GM21528 (cell line): ENCODE data around the gene LYST.
"Not testable (repeated sequence)": the region's sequence is repeated elsewhere in the genome, so short reads cannot be mapped to it uniquely, and the experiment has no call there.

Experiments used
- ATAC-seq: cut with Tn5 transposase; IDR thresholded peaks from one replicate; pipeline ENCODE4 v1.9.1; 2021; ENCODE audit warnings: mild to moderate bottlenecking, moderate library complexity; ENCODE audit not compliant: unreplicated experiment, low FRiP score

LYST gene

DNA sequence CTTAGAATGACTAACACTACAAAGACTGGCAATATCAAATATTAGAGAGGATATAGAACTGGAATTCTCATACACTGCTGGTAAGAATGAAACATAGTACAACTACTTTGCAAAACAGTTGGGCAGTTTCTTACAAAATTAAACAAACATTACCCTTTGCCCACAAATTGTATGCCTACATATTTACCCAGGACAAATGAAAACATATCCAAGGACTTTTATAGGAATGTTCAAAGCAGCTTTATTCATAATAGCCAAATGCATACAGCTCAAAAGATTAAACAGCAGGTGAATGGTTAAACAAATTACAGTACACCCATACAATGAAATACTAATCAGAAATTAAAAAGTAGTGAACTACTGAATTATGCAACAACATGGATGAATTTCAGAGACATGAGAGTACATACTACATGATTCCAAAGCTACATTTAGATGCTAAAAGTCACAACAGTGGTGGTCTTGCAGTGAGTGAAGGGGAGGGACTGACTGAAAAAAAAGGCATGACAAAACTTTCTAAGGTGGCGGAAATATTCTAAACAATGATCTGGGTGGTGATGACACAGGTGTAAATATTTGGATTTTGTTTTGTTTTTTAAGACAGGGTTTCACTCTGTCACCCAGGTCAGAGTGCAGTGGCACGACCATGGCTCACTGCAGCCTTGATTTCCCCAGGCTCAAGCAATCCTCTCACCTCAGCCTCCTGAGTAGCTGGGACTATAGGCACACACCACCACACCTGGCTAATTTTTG, 40.4 kb downstream of the LYST start:
- ATAC-seq: no peak

DNA sequence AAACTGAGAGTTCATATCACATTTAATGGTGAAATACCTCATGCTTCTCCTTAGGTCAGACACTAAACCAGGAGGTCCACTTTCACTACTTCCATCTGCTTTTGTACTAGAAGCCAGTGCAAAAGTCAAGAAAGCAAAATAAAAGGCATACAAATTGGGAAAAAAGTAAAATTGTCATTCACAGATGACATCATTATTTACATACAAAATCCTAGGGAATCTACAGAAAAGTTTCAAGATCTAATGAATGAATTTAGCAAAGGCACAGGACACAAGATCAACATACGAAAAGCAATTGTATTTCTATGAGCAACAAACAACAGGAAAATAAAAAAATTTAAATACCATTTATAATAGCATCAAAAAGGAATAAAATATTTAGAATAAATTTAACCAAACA, 41.5 kb downstream of the LYST start:
- ATAC-seq: no peak

DNA sequence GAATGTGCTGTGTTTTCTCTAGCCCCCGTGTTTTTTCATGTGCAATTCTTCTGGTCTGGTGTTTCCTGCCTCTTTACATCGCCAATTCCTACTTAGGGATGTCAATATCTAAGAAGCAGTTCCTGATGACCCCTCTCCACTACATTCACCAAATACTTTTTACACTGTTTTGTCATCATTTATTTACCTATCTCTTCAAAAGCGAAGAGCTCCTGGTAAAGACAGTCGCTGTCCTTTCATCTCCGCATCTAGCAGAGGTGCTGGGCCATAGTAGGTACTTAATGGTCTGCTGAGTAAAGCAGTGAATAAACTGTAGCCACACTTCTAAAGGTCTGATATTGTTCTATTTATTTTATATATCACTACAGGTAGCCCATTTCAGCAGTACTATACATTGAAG, 43.0 kb downstream of the LYST start:
- no peak for ATAC-seq

DNA sequence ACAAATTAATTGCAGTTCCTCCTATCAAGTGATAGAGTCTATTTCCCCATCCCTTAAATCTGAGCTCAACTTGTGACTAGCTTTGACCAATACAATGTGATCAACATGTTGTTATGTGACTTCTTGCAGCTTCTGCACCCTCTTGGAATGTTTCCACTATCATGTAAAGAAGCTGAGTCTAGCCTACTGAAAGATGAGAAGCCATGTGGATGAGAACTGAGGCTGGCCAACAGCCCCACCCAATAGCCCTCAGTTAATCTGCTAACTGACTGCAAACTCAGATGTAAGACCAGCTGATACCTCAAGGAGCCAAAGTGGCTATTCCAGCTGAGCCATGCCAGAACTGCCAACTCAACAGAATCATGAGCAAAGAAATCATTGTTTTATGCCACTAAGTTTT, 44.0 kb downstream of the LYST start:
- no peak for ATAC-seq

DNA sequence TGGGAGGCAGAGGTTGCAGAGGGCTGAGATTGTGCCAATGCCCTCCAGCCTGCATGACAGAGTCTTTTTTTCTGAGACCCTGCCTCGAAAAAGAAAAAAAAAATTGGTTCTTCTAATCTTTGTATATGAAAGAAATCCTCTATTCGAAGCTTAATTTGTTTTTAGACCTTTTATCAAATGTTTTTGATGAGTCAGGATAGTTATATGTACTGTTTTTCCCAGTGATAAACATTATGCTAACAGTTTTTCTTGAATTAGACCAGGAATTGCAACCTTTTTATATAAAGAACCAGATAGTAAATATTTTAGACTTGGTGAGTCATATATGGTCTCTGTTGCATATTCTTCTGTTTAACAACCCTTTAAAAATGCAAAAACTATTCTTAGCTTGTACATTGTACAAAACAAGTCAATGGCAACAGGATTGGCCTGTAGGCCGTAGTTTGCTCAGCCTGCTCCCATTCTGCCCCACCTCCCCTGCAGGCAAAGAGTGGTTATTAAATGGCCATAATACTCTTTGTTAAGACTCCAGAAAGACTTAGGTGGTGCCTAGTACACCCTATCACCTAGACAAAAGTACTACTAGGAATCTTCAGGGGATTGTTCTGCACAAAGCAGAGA, 45.2 kb downstream of the LYST start:
- no peak for ATAC-seq

DNA sequence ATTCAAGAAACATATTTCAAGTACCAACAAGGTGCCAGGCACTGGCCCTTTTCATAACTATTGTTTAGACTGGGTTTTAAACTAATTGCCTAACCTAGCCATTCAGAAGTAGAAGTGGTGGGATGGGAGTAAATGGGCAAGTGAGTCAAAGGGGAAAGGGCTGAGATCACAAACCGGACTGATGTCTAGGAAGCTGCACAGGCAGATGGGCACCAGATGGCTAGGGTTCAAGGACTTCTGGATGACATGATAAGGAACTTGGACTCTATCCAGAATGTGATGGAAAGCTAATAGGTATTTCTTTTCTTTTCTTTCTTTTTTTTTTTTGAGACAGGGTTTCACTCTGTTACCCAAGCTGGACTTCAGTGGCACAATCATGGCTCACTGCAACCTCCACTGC, 46.6 kb downstream of the LYST start:
- ATAC-seq: no peak

DNA sequence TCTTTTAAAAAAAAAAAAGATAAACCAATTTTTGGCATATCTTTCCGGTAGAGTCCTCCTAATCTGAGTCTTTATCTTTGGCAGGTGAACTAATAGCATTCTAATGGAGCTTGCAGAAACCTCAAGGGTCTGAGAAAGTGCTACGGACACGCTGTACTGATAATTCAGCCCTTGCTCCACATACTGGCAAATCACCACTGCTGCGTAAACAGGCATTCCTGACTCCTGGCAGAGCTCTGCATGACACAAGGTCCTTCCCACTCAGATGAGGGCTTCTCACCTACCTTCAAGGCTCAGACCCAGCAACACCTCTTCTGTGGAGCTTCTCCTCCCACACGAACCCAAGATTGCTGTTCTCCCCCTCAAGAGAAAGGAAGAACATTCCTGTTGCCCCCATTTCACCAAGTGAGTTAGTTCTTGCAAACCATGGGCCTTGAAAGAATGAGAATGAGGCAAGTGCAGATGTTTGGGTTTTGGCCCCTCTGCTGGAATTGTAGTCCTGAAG, 48.0 kb downstream of the LYST start:
- no peak for ATAC-seq

DNA sequence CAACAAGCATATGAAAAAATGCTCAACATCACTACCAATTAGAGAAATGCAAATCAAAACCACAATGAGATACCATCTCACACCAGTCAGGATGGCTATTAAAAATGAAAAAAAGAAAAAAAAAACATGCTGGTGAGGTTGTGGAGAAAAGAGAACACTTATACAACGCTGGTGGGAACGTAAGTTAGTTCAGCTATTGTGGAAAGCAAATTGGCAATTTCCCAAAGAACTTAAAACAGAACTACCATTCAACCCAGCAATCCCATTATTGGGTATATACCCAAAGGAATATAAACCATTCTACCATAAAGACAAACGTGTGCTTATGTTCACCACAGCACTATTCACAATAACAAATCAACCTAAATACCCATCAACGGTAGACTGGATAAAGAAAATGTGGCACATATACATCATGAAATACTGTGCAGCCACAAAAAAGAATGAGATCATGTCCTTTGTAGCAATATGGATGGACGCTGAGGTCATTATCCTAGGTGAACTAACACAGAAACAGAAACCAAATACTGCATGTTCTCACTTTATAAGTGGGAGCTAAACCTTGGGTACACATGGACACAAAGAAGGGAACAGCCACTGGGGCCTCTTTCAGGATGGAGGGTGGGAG, 49.5 kb downstream of the LYST start:
- ATAC-seq: no peak

DNA sequence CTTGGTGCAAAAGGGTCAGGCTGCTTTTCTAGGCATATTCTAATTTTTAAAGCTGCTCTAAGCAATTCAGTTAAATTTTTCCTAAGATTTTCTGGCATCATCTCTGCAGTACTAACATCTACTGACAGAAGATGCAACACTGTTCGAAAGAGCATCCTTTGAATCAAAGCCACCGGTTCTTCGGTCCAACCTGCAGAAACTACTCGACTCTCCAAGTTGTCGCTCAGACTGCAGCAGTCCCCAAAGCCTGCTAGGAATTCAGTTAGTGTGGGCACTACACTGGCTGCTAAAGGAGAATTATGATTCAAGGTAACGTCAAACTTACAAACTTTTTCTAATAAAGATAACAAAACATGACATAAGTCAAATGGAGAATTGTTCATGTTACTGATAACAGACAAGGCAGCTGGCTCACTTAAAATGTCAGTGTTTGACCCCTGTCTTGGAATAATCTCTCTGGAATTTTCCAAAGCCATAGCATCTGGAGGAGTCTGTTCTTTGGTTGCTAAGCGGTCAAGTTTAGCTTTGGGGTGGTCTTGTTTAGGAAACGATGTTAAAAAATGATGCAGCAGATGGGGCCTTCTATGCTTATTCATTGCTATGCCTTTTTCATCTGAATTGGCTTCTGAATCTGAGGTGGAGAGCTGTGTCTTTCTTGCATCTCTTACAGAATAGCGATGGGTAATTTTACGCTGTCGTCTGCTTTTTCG, 56.9 kb downstream of the LYST start:
- ATAC-seq: no peak

DNA sequence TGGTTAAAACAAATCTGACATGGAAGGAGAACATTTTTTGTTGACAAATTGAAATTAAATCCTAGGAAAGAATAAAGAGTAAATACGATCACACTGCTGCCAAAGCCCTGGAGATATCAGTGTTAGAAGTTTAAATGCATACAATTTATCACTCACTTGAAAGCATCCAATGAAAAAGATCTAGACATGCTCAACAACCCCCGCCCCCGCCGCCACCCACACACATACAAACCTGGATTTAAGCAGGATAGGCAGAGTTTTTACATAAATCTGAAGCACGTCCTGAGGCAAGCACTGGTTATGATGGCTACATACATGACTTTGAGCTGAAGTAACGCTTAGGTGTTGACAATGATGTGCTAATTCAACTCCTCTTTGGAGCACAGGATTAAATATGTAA, 58.5 kb downstream of the LYST start:
- ATAC-seq: no peak

DNA sequence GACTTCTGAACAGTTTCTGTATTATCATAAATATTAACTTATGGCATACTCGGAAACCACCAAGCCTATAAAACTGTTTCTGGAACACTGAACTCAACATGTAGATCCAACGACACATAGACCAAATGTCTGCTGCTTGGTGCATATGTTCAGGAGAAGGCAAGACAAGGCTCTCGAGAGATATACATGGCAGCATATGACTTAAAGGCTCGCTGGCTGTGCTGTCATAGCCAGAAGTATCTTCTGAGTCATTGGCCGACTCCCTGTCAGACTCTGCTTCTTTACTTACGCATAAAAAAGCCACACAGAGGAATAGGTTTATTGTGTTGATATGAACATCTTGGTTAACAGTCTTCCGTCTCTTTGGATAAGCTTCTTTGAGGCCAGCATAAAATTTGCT, 60.6 kb downstream of the LYST start:
- no peak for ATAC-seq

DNA sequence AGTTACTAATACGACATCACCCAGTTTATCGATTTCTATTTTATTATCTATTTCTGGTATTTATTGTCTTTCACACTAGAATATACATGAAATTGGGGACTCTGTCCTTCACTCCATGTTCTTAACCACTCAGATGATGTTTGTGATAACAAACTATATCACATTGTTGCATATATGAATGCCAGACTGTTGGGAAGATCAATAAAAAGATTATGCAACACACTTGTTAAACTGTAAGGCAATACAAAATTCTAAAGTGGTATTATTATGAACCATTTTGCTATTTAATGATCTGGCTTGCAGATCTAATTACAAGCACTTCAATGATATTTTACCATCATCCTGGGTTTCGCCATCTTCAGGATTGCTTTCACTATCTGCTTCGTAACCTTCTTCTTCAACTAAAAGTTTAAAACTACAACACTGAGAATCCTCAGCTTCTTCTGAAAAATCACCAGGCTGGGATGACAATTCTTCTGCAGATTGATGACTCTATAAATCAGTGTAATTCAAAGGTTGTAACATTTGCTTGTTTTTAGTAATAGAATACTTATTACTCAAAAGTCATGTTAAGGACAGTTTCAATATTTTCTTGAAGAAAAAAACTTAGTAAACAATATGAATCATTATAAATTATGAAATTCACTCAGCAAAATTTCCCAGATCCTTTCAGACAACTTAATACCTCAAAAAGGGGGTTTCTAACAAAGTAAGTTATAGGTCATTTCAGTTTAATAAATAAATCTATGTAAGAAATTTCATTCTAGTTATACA, 63.9 kb downstream of the LYST start:
- ATAC-seq: no peak

DNA sequence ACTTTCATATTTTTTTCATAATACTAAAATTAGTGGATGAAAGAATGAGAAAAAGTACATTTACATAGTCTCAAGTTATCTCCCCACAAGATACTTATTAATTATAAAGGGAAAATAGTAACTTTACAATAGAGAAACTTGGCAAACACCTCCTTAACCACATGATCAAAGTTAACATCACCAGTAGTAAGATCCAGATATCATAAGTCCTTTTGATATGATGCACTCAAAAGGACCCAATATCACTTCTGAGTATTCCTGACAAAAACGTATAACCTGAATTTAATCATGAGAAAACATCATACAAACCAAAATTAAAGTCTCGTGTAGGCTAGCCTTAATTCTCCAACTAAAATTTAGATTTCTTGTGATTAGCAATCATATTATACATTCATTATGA, 67.4 kb downstream of the LYST start:
- no peak for ATAC-seq

DNA sequence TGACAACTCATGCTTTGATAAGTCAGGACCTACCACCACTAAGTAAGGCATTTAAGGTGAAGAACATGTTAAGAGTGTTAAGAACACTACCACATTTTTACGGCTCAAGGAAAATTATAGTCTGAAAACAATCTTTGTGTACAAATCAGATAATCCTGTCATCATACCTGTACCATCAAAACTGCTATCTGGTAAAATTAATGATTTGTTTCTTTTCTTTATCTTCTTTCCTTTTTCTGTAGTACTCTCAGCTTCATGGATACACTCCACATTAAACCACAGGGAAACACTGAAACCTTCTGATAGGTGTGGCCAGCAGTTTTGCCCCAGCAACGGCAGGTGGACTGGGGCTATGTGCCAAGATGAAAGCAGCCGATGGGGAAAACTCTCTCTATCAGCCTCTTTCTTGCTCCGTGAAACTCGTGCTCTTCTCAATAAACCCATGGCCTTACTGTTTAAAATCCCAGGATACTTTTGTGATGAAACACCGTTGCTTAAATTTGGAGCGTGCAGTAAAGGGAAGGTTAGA, 75.1 kb downstream of the LYST start:
- ATAC-seq: no peak

DNA sequence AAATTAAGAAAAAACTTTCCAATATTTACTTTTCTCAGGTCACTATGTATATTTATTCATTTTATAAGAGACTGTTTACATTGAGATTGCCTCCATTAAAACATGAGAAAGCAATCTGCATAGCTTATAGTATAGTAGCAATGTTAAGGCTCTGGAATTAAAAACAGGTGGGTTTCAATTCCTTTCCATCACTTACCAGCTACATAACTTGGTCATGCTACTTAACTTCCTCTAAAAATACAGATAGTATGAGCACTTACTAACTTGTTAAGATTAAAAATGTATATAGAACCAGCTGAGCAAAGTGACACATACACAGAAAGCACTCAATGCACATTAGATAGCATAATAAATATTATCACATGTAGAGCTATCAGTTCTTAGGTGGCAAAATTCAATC, 76.6 kb downstream of the LYST start:
- no peak for ATAC-seq

DNA sequence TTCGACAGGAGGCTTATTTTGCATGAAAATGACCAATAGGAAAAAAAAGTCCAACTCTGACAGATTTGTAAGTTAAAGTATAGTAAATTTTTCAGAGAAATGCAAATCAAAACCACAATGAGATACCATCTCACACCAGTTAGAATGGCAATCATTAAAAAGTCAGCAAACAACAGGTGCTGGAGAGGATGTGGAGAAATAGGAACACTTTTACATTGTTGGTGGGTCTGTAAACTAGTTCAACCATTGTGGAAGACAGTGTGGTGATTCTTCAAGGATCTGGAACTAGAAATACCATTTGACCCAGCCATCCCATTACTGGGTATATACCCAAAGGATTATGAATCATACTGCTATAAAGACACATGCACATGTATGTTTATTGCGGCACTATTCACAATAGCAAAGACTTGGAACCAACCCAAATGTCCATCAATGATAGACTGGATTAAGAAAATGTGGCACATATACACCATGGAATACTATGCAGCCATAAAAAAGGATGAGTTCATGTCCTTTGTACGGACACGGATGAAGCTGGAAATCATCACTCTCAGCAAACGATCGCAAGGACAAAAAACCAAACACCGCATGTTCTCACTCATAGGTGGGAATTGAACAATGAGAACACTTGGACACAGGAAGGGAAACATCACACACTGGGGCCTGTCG, 80.3 kb downstream of the LYST start:
- not testable (repeated sequence) for ATAC-seq

DNA sequence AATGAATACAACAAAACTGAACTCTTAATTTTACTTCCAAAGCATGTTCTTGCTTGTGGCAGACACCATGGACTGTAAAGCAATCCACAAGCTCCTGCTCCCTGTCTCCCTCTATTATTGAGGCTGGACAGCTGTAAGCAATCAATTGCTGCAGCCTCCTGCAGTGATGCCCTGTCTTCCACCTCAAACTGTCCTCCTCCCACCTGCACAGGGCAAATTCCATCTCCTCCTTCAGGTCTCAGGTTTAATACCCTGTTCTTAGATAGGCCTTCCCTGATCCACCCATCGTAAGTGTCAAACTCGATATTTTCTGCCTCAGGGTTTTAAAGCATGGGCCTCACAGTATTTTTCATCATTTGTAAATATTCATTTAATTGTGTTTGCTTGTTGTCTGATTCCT, 81.8 kb downstream of the LYST start:
- no peak for ATAC-seq

DNA sequence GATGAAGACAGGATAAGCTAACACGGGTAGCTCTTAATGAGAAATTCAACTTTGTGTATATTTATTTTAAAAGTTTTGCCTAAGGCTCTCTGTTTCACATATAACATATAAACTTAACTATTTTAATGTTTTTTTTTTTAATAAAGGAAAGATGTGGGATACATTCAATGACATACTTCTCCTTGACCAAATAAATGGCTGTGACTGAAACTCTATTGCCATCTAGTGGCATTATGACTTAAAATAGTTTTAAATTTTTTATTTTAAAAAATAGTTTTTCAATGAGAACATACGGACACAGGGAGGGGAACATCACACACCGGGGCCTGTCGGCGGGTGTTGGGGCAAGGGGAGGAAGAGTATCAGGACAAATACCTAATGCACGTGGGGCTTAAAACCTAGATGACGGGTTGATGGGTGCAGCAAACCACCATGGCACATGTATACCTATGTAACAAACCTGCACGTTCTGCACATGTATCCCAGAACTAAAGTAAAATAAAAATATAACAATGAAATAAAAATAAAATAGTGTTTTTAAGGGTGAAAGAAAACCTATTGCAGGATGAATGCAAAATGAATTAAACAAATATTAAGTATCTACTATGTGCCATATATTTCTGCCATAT, 83.4 kb downstream of the LYST start:
- ATAC-seq: no peak

DNA sequence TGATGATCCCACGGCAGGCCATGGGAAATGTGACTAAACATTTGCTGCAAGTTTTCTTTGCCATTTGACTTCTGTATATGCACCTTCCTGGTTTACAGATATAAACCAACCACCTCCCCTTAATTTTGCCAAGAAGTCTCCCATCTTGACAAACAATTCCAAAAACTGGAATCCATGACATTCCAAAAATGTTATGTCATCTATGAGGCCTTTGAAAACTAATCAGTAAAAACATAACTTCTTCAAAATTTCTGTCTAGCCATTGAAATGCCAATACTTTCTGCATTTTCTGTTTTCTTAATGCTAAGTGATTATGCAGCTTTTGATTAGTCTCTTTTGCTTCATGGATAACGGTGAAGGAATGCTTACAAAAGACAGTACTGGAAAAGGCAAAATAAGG, 84.1 kb downstream of the LYST start:
- ATAC-seq: no peak
